ENCODE data around the gene DDAH2. TPM values are rescaled to one million over a fixed set of nuclear protein-coding genes. Genes with fewer than 3 reads are reported as not detected.

DDAH2 gene
- total and polyA plus RNA-seq, 10 of the 15 experiments (the other 5 are each of a cell fraction or from before 2014, with no cell fraction given) = 0.35 to 9.9 (median 6.2) TPM

GRCh38 chr6:31702819-31703716 is 26.0 kb downstream of the DDAH2 start, which contains the start of gene ABHD16A (continued):
- TF ChIP-seq NKRF (conservative IDR thresholded peaks at IDR 0.05) = peak; percentile 79; the same call in 1 of the 2 replicates
- TF ChIP-seq, protein P1, sequence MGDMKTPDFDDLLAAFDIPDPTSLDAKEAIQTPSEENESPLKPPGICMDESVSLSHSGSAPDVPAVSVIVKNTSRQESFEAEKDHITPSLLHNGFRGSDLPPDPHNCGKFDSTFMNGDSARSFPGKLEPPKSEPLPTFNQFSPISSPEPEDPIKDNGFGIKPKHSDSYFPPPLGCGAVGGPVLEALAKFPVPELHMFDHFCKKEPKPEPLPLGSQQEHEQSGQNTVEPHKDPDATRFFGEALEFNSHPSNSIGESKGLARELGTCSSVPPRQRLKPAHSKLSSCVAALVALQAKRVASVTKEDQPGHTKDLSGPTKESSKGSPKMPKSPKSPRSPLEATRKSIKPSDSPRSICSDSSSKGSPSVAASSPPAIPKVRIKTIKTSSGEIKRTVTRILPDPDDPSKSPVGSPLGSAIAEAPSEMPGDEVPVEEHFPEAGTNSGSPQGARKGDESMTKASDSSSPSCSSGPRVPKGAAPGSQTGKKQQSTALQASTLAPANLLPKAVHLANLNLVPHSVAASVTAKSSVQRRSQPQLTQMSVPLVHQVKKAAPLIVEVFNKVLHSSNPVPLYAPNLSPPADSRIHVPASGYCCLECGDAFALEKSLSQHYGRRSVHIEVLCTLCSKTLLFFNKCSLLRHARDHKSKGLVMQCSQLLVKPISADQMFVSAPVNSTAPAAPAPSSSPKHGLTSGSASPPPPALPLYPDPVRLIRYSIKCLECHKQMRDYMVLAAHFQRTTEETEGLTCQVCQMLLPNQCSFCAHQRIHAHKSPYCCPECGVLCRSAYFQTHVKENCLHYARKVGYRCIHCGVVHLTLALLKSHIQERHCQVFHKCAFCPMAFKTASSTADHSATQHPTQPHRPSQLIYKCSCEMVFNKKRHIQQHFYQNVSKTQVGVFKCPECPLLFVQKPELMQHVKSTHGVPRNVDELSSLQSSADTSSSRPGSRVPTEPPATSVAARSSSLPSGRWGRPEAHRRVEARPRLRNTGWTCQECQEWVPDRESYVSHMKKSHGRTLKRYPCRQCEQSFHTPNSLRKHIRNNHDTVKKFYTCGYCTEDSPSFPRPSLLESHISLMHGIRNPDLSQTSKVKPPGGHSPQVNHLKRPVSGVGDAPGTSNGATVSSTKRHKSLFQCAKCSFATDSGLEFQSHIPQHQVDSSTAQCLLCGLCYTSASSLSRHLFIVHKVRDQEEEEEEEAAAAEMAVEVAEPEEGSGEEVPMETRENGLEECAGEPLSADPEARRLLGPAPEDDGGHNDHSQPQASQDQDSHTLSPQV (IDR thresholded peaks at IDR 0.05) = no peak
- TF ChIP-seq NR2F1 (conservative IDR thresholded peaks at IDR 0.05) = peak; percentile 58; the same call in 1 of the 2 replicates
- TF ChIP-seq SMC3 (IDR thresholded peaks at IDR 0.05; ENCODE audit: borderline replicate concordance, low read length) = peak; percentile 2; the same call in 1 of the 2 replicates
- peak; percentile 88 for TF ChIP-seq BCLAF1 (IDR thresholded peaks at IDR 0.05)
- TF ChIP-seq, protein P2, sequence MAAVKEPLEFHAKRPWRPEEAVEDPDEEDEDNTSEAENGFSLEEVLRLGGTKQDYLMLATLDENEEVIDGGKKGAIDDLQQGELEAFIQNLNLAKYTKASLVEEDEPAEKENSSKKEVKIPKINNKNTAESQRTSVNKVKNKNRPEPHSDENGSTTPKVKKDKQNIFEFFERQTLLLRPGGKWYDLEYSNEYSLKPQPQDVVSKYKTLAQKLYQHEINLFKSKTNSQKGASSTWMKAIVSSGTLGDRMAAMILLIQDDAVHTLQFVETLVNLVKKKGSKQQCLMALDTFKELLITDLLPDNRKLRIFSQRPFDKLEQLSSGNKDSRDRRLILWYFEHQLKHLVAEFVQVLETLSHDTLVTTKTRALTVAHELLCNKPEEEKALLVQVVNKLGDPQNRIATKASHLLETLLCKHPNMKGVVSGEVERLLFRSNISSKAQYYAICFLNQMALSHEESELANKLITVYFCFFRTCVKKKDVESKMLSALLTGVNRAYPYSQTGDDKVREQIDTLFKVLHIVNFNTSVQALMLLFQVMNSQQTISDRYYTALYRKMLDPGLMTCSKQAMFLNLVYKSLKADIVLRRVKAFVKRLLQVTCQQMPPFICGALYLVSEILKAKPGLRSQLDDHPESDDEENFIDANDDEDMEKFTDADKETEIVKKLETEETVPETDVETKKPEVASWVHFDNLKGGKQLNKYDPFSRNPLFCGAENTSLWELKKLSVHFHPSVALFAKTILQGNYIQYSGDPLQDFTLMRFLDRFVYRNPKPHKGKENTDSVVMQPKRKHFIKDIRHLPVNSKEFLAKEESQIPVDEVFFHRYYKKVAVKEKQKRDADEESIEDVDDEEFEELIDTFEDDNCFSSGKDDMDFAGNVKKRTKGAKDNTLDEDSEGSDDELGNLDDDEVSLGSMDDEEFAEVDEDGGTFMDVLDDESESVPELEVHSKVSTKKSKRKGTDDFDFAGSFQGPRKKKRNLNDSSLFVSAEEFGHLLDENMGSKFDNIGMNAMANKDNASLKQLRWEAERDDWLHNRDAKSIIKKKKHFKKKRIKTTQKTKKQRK (IDR thresholded peaks at IDR 0.05; ENCODE audit: low read depth, low read length) = no peak
- TF ChIP-seq FOXK2 (IDR thresholded peaks at IDR 0.05) = peak; percentile 97
- peak; percentile 80; the same call in 1 of the 2 replicates for TF ChIP-seq SIN3A (IDR thresholded peaks at IDR 0.05; ENCODE audit: low read depth, low read length)
- TF ChIP-seq SRF (IDR thresholded peaks at IDR 0.05; ENCODE audit: low read depth in 2 of 2, low read length in 2 of 2) = peak; percentile 27 to 89; a peak in 3 of 4 replicates
- TF ChIP-seq ZSCAN29 (IDR thresholded peaks at IDR 0.05) = no peak
- TF ChIP-seq HDAC2 (IDR thresholded peaks at IDR 0.05) = no peak
- peak; percentile 76 for TF ChIP-seq NBN (IDR thresholded peaks at IDR 0.05)
- no peak for TF ChIP-seq CBX3 (IDR thresholded peaks at IDR 0.05; ENCODE audit: borderline replicate concordance, low read depth)
- peak; percentile 96 for TF ChIP-seq JUND (IDR thresholded peaks at IDR 0.05; ENCODE audit: low read depth, low read length)
- TF ChIP-seq YBX1 (IDR thresholded peaks at IDR 0.05) = no peak
- no peak for TF ChIP-seq STAT1 (conservative IDR thresholded peaks at IDR 0.05)
- TF ChIP-seq PAX5 (IDR thresholded peaks at IDR 0.05; ENCODE audit: borderline replicate concordance, low read depth, low read length) = no peak
